ENCODE results near the gene ARHGEF17.
A peak's percentile ranks its signal among the peaks of the same experiment; 100 is the strongest.

The ARHGEF17 gene

GRCh38 chr11:73404048-73404447 lies 96.0 kb downstream of the ARHGEF17 start:
- no peak for DNase-seq (ENCODE audit: low spot score)
- in situ Hi-C loops (cut with MboI; ENCODE audit: low pct_unique_long_range_greater_than_20kb, low sequenced_read_pairs, unreplicated experiment): no loop called here
- peak; percentile 36 for TF ChIP-seq CTCF (IDR thresholded peaks at IDR 0.05; ENCODE audit: extremely low read depth, insufficient read depth, missing control alignments)

DNA sequence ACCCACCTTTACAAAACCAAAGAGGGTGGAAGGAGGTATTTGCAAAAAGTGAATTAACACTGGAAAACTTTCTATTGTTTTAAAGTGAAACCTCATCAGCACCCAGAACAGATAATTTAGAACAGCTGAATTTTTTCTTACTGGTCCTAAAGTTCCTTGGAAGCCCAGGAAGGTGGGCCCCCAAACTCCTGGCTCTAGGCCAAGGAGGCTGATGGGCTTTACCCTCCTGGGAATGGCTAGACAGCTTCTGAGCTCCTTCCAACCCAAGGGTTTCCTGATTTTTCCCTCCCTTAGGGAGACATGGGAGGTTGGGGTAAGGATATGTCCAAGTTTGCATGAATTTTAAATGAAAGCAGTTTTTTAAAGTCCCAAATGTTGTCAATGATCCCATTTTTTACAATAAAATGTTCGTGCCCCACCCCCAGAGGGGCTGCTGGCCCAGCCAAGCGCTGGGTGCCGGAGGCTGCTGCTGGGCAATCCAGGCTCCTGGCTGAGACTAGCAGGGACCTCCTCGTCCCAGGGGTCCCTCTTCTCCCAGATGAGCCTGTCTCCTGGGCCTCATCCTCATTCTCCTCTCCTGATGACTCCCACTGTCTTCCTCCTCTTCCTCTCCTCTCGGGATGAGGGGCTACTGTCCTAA lies 96.5 kb downstream of the ARHGEF17 start:
- TF ChIP-seq CTCF (IDR thresholded peaks at IDR 0.05; ENCODE audit: extremely low read depth, insufficient read depth, missing control alignments): no peak
- no peak for DNase-seq (ENCODE audit: low spot score)
- in situ Hi-C loops (cut with MboI; ENCODE audit: low pct_unique_long_range_greater_than_20kb, low sequenced_read_pairs, unreplicated experiment): no loop called here

DNA sequence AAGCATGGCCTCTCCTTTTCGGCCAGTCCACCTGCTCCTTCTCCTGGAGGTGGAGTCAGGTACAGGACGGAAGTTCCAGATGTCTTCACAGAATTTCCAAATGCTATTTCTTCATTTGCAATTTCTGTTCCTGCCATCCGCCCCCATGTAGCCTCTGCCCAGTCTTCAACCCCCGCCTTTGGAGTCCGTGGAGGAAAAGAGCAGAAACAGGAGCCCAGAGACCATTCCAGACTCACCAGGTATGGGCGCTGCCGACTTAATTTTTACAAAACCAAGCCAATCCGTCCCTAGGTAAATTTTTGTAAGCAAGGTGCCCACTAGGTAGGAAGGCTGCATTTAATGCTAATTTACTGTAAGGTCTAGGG lies 97.1 kb downstream of the ARHGEF17 start:
- in situ Hi-C loops (cut with MboI; ENCODE audit: low pct_unique_long_range_greater_than_20kb, low sequenced_read_pairs, unreplicated experiment): no loop called here
- TF ChIP-seq CTCF (IDR thresholded peaks at IDR 0.05; ENCODE audit: extremely low read depth, insufficient read depth, missing control alignments): no peak

GRCh38 chr11:73406131-73406530 lies 98.1 kb downstream of the ARHGEF17 start:
- in situ Hi-C loops (cut with MboI; ENCODE audit: low pct_unique_long_range_greater_than_20kb, low sequenced_read_pairs, unreplicated experiment): no loop called here

More for the DNA sequence above, 97.1 kb downstream of the ARHGEF17 start:
- no peak for DNase-seq (ENCODE audit: low spot score)

GRCh38 chr11:73406619-73407018 lies 98.5 kb downstream of the ARHGEF17 start:
- no peak for TF ChIP-seq CTCF (IDR thresholded peaks at IDR 0.05; ENCODE audit: extremely low read depth, insufficient read depth, missing control alignments)
- DNase-seq (ENCODE audit: low spot score): no peak
- in situ Hi-C loops (cut with MboI; ENCODE audit: low pct_unique_long_range_greater_than_20kb, low sequenced_read_pairs, unreplicated experiment): no loop called here

More at GRCh38 chr11:73406131-73406530, 98.1 kb downstream of the ARHGEF17 start:
- no peak for TF ChIP-seq CTCF (IDR thresholded peaks at IDR 0.05; ENCODE audit: extremely low read depth, insufficient read depth, missing control alignments)
- DNase-seq (ENCODE audit: low spot score): no peak

DNA sequence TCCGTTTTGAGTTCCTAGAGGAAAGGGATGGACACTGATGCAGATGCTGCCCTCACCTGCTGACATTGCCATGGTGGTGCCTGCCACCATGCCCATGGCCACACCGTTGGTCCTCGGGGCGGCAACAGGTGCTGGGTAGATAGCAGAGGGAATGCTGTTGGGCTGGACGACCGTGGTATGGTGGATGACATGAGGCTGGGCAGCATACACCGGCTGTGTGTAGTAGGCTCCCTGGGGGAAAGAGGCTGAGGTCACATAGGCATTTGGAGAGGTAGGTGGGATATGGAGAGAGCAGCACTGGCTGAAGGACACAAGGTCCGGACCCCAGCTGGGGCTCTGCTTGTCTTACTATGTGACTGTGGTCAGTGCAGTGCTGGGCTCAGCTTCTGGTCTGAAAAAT lies 101.4 kb downstream of the ARHGEF17 start:
- in situ Hi-C loops (cut with MboI; ENCODE audit: low pct_unique_long_range_greater_than_20kb, low sequenced_read_pairs, unreplicated experiment): no loop called here
- DNase-seq (ENCODE audit: low spot score): no peak
- no peak for TF ChIP-seq CTCF (IDR thresholded peaks at IDR 0.05; ENCODE audit: extremely low read depth, insufficient read depth, missing control alignments)

Data from GM13977 (cell line).